Measurements from ENCODE around the gene FGF14.
"Not testable (repeated sequence)": the region's sequence is repeated elsewhere in the genome, so short reads cannot be mapped to it uniquely, and the experiment has no call there.

FGF14 gene

GRCh38 chr13:101838323-101838722 lies 563.5 kb downstream of the FGF14 start:
- TF ChIP-seq ZNF704 (tag by site-specific recombination; IDR thresholded peaks at IDR 0.05) (no peak), ZNF660 (tag by site-specific recombination; IDR thresholded peaks at IDR 0.05) (no peak), ZNF664 (tag by site-specific recombination; IDR thresholded peaks at IDR 0.05) (no peak), ZBTB26 (tag by site-specific recombination; optimal IDR thresholded peaks at IDR 0.05) (no peak), ZBTB1 (tag by site-specific recombination; IDR thresholded peaks at IDR 0.05) (no peak)
- ChIA-PET POLR2A (no interaction called here), CTCF (no interaction called here)
- H3K27ac ChIP-seq (ENCODE audit: extremely low read depth, low read depth, low read length) = no peak overlapping the region
- H3K4me3 ChIP-seq (ENCODE audit: low read depth, low read length) = no peak overlapping the region
- H3K9me3 ChIP-seq (ENCODE audit: control insufficient read depth, insufficient read depth, low read depth, low read length) = no peaks in the 10 kb centered on the region
- H3K4me1 ChIP-seq (ENCODE audit: control insufficient read depth, insufficient read depth, low read length) = no peaks in the 10 kb centered on the region
- no peaks in the 10 kb centered on the region for H3K36me3 ChIP-seq (ENCODE audit: control insufficient read depth in 2 of 2, insufficient read depth in 1 of 2, low read length in 2 of 2)

GRCh38 chr13:101837778-101838177 lies 564.1 kb downstream of the FGF14 start:
- H3K4me1 ChIP-seq (ENCODE audit: control insufficient read depth, insufficient read depth, low read length); H3K4me3 ChIP-seq (ENCODE audit: low read depth, low read length); POLR2A ChIA-PET; CTCF ChIA-PET; H3K27ac ChIP-seq (ENCODE audit: extremely low read depth, low read depth, low read length); H3K36me3 ChIP-seq (ENCODE audit: control insufficient read depth in 2 of 2, insufficient read depth in 1 of 2, low read length in 2 of 2); H3K9me3 ChIP-seq (ENCODE audit: control insufficient read depth, insufficient read depth, low read depth, low read length): not testable (repeated sequence)

GRCh38 chr13:101837288-101837687 lies 564.6 kb downstream of the FGF14 start:
- no peaks in the 10 kb centered on the region for H3K4me1 ChIP-seq (ENCODE audit: control insufficient read depth, insufficient read depth, low read length)
- POLR2A ChIA-PET = no interaction called here
- no peak overlapping the region for H3K4me3 ChIP-seq (ENCODE audit: low read depth, low read length)
- no peak overlapping the region for H3K27ac ChIP-seq (ENCODE audit: extremely low read depth, low read depth, low read length)
- TF ChIP-seq ELK4 (IDR thresholded peaks at IDR 0.05; ENCODE audit: borderline replicate concordance, low read depth, low read length) (no peak), ZNF433 (tag by site-specific recombination; IDR thresholded peaks at IDR 0.05; ENCODE audit: low read depth) (no peak), ZNF280C (tag by site-specific recombination; IDR thresholded peaks at IDR 0.05) (no peak), INSM2 (tag by site-specific recombination; IDR thresholded peaks at IDR 0.05) (no peak), ZFP37 (tag by site-specific recombination; IDR thresholded peaks at IDR 0.05) (no peak), ZNF23 (tag by site-specific recombination; IDR thresholded peaks at IDR 0.05; ENCODE audit: borderline replicate concordance) (no peak), ZBTB6 (tag by site-specific recombination; IDR thresholded peaks at IDR 0.05) (no peak), ZNF549 (tag by site-specific recombination; IDR thresholded peaks at IDR 0.05) (no peak), ZNF184 (tag by site-specific recombination; IDR thresholded peaks at IDR 0.05) (no peak), PRDM4 (tag by site-specific recombination; IDR thresholded peaks at IDR 0.05) (no peak), ZNF416 (tag by site-specific recombination; IDR thresholded peaks at IDR 0.05) (no peak), ZNF707 (tag by site-specific recombination; IDR thresholded peaks at IDR 0.05) (no peak), ZNF560 (tag by site-specific recombination; IDR thresholded peaks at IDR 0.05; ENCODE audit: borderline replicate concordance) (no peak), ZNF610 (tag by site-specific recombination; IDR thresholded peaks at IDR 0.05; ENCODE audit: borderline replicate concordance) (no peak), ZNF830 (tag by site-specific recombination; IDR thresholded peaks at IDR 0.05; ENCODE audit: low read depth) (no peak), ZNF174 (tag by site-specific recombination; IDR thresholded peaks at IDR 0.05) (no peak)
- no peaks in the 10 kb centered on the region for H3K9me3 ChIP-seq (ENCODE audit: control insufficient read depth, insufficient read depth, low read depth, low read length)
- CTCF ChIA-PET = interaction anchor here (0.6 kb wide), 1 partner anchor 52 kb away, joined by 3 read pairs; no protein-coding TSS in a partner anchor
- H3K36me3 ChIP-seq (ENCODE audit: control insufficient read depth in 2 of 2, insufficient read depth in 1 of 2, low read length in 2 of 2) = no peaks in the 10 kb centered on the region
